Muscle of back (tissue), 11 donors: ENCODE results near the gene ZNF814. TPM values are rescaled to one million over a fixed set of nuclear protein-coding genes. Genes with fewer than 3 reads are reported as not detected.
A peak's percentile ranks its signal among the peaks of the same experiment; 100 is the strongest.
"Not testable (repeated sequence)": the region's sequence is repeated elsewhere in the genome, so short reads cannot be mapped to it uniquely, and the experiment has no call there.

Experiments used
- DNase-seq, 3 donors: peaks; one replicate each; pipeline versions ENCODE4 v3.0.0 to v3.0.0-alpha.2; 2013
- polyA plus RNA-seq, 10 donors: library from polyadenylated mRNA; unstranded; fragments of 120-200 nt; gene quantifications; one replicate each; pipeline ENCODE4 v1.2.1, GENCODE V29; 2013; ENCODE audit not compliant: insufficient read length in 10 of 10

ZNF814 gene
- polyA plus RNA-seq, 10 donors = 13.7 to 34.6 (median 24.3) TPM

DNA sequence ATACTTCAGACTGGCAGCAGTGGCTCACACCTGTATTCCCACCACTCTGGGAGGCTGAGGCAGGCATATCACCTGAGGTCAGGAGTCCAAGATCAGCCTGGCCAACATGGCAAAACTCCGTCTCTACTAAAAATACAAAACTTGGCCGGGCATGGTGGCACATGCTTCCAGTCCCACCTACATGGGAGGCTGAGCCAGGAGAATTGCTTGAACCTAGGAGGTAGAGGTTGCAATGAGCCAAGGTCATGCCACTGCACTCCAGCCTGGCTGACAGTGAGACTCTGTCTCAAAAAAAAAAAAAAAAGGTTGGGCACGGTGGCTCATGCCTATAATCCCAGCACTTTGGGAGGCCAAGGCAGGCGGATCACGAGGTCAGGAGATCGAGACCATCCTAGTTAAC lies 19.2 kb downstream of the ZNF814 start:
- not testable (repeated sequence) for DNase-seq

DNA sequence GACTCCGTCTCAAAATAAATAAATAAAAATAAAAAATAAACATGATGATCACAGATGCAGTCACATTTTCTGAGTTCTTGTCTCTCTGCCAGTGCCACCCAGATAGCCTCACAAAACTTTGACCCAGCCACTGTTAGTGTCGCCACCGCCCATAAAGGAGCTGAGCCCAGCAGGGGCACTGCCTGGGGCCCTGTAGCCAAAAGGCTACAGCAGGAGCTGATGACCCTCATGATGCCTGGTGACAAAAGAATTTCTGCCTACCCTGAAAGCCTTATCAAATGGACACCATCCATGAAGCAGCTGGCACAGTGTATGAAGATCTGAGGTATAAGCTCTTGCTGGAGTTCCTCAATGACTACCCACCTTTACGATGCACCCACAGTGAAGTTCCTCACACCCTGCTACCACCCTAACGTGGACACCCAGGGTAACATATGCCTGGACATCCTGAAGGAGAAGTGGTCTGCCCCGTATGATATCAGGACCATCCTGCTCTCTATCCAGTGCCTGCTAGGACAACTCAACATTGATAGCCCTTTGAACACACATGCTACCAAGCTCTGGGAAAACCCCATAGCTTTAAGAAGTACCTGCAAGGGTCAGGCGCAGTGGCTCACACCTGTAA lies 20.9 kb downstream of the ZNF814 start:
- no peak for DNase-seq

DNA sequence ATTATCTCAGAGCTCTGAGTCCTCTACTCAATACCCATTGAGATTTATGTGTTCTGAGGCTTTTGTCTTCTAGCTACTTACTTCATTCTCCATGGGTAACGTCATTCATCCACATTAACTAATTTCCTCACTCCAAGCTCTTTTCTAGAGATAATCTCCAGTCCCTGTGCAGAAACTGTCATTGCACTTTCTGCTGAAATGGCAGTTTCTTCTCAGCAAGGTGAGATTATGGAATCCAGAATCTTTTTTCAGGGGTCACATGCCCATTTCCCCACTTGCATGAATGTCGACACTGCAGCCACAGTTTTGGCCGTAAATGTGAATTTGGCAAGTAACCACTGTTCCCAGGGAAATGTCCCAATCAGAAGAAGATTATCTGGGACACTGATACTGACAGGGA lies 26.5 kb downstream of the ZNF814 start:
- DNase-seq = not testable (repeated sequence)

- DNase-seq = not testable (repeated sequence)
Observed at GRCh38 chr19:57854117-57854516, 34.7 kb downstream of the ZNF814 start.

GRCh38 chr19:57851812-57852603 lies 36.8 kb downstream of the ZNF814 start:
- DNase-seq = not testable (repeated sequence)

DNA sequence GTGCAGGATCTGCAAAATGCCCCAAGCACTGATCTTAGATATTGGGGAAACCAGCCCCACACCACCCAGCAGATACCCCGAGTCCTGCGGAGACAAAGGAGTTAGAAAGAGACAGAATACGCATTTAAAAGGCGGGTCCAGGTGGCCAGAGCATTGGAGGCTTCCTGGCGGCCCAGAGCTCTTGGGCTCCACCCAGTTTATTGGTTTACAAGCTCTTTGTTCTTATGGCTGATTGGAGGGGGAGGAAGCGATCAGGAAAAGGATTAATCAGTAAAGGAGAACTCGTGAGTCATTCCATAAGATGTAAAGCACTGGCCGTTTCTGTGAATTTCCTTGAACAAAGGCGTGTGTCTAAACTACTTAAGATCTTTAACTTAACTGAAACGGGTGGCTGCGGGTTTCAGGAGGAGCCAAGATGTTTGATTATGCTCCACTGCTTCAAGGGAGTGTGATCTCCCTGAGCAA lies 38.3 kb downstream of the ZNF814 start:
- DNase-seq = peak in 1 of 3 donors; percentile 26

DNA sequence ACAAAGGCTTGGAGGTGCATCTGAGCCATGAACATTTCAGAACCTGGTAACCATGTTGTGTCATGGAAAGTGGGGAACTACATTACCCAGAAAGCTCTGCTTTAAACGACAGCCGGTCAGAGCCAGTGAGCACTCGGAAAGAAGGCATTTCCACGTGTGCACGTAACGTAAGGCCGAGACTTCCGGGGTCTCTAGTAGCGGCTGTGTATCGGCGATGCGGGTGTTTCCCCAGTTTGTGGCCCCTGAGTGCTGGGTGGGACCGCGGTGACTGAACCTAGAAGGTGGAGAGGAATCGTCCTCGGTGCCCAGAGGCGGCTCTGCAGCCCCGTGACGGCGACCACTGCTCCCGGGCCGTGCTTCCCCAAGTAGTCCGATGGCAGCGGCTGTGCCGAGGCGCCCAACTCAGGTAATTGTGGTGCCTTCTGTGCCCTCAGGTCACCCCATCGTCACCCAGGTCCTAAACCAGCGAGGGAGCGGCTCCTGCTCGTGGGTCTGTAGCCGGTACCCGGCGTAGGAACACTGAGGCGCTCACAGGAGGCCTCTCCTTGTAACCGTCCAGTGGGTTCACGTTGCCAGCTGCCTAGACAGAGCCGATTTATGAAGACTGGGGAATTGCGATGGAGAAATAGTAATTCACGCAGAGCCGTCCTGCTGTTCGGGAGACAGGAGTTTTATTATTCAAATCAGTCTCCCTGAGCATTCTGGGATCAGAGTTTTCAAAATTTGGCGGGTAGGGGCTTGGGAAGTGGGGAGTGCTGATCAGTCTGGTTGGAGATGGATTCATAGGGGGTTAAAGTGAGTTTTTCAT lies 39.0 kb downstream of the ZNF814 start, which contains the start of gene ZNF587:
Gene ZNF587, plus strand, starts transcription at position 194 of the 808 bp plus-strand sequence. Its CDS starts 180 bp downstream, at position 374.
- peak; percentile 78 to 91 (median 80) for DNase-seq

DNA sequence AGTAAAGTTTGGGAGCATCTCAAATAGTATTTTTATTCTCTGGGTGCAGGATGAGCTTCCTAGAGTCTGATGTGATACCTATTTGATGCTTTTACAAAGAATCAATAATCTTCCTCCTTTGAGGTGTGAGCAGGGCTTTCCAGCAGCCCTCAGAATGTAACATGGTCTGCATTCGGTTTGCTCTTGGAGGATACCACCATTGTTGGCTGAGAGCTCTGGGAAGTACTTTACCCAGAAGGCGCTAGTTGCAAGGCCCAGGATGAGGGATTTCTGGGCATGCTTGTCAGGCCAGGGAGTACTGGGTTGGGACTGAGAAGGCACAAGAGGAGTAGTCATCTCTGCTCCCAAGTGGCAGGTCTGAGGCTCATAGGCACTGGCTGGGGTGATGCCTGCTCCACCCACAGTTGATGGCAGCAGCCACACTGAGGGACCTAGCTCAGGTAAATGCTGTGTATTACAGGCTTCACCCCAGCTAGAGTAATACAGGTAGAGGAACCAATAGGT lies 39.6 kb downstream of the ZNF814 start:
- DNase-seq = not testable (repeated sequence)

DNA sequence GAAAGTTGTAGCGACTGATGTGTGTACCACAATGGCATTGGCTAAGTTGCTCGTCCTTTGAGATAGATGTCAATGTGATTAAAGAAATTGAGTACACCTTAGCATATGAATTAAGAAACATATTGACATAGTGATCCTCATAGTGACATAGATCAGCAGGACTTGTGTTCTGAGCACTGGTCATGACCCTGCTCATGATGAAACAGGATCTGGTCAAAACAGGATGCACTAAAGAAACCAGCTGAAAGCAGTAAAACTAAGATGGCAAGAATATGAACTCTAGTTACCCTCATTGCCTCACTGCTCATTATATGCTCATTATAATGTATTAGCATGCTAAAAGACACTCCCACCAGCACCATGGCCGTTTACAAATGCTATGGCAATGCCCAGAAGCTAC lies 41.7 kb downstream of the ZNF814 start:
- DNase-seq = not testable (repeated sequence)

DNA sequence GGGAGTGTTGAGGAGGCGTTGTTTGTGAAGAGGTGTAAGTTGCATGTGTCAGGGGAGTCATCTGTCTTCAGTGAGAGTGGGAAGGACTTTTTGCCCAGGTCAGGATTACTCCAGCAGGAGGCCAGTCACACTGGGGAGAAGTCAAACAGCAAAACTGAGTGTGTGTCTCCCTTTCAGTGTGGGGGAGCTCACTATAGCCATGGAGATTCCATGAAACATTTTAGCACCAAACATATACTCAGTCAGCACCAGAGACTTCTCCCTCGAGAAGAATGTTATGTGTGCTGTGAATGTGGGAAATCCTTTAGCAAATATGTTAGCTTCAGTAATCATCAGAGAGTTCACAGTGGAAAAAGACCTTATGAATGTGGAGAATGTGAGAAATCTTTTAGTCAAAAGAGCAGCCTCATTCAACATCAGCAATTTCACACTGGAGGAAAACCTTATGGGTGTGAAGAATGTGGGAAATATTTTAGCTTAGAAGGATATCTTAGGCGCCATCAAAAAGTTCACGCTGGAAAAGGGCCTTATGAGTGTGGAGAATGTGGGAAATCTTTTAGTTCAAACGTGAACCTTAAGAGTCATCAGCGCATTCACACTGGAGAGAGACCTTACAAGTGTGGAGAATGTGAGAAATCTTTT lies 47.6 kb downstream of the ZNF814 start:
- DNase-seq = no peak

GRCh38 chr19:57838622-57839191 lies 50.1 kb downstream of the ZNF814 start:
- DNase-seq = not testable (repeated sequence)

DNA sequence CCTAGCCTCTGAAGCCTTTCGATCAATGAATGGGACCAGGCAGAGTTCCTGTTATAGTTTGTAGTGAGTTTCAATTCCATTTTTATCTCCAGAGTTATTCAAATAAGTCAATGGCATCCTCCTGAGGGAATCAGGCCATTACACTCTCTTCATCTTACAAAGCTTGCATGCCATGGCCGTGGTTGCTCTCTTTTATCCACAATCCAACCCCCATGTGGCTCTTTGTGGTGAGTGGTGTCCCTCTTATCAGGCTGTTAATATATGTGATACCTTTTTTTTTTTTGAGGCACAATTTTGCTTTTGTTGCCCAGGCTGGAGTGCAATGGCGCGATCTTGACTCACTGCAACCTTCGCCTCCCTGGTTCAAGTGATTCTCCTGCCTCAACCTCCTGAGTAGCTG lies 51.8 kb downstream of the ZNF814 start:
- not testable (repeated sequence) for DNase-seq

- peak; percentile 50 to 77 (median 62) for DNase-seq
Observed at GRCh38 chr19:57830071-57830602, 58.7 kb downstream of the ZNF814 start, which contains the start of gene ZNF587B. TSS of gene ZNF587B (plus strand) at chr19:57830299. CDS start at chr19:57830529, 230 bp downstream.

GRCh38 chr19:57829316-57829715 lies 59.5 kb downstream of the ZNF814 start:
- DNase-seq = no peak

- no peak for DNase-seq
Observed at GRCh38 chr19:57825511-57825910, 63.3 kb downstream of the ZNF814 start.

- DNase-seq = not testable (repeated sequence)
Observed at GRCh38 chr19:57823608-57824007, 65.2 kb downstream of the ZNF814 start.

- not testable (repeated sequence) for DNase-seq
Observed at GRCh38 chr19:57823155-57823554, 65.7 kb downstream of the ZNF814 start.

DNA sequence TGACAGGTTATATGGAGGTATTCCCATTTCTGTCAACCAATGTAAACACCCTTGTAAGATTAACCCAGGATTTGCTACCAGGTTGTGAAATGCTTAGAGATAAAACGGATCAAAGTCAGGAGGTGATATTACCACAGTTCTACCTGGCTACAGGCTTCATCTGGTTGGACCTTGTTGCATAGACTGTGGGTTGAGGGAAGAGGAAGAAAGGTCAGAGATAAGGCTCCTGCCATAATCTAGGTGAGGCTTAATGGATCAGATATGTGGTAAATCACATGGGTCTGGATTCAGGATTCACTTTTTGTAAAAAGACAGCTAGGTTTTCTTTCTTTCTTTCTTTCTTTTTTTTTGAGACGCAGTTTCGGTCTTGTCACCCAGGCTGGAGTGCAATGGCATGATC lies 67.3 kb downstream of the ZNF814 start:
- not testable (repeated sequence) for DNase-seq

DNA sequence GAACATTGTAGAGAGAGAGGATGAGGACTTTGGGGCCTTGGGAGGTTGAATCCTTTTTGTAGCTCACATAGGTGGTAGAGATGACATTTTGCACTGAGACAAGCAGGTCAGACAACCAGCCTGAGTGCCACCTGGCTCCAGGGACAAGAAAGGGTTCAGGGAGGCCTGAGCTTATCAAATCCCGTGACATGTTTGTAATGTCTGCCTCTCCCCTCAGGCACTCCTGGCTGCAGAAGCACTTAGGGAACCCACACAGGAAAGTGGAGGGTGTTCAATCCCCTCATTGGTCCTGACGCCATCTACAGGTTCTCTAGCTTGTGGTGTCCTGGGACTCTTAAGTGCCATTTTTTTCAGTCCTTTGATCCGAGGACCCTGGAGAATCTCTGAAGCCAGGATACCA lies 67.7 kb downstream of the ZNF814 start:
- DNase-seq = not testable (repeated sequence)

GRCh38 chr19:57820599-57820998 lies 68.2 kb downstream of the ZNF814 start:
- DNase-seq = no peak
